ENCODE results near the gene FGF11.

FGF11 gene

DNA sequence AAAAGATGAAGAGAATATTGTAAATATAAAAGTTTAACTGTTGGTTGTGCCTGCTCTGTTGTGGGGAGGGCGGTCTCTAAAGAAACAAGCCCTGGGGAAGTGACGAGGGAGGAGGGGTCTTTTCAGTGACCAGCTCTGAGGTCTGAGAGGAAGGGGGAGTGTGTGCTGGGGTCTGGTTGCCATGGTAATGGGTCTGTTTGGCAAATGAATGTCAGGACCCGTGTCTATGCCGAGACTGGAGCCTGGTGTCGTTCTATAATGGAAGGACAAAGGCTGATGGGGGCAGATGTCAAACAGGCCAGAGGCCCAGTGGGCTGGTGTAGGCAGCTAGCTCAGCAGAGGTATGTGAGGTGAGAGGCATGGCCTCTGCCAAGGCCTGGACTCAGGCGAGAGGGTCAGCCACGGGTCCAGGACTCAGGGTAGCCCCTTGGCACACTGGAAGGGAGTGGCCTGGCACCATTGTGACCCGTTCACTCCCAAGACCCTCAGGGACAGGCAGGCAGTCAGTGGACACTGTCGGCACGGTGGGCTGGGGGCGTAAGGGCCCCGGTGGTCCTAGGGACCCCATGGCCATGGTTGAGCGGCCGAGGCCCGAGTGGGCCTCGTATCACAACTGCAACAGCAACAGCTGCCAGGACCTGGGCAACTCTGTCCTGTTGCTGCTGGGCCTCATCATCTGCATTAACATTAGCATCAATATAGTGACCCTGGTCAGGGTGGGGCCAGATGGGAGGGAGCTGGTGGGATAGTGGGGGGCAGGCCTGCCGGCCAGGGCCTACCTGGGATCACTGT lies 19.3 kb upstream of the FGF11 start, which contains the start of gene SPEM1:
Gene SPEM1 (plus strand): TSS at position 506 of the 792 bp plus-strand sequence. CDS start 61 bp downstream, at position 567.
- no peak within 1 kb of the TSS for H3K9ac ChIP-seq (ENCODE audit: low read length)
- no peaks in the 10 kb centered on the region for H4K20me1 ChIP-seq (ENCODE audit: low read depth, low read length)
- H3F3A ChIP-seq (ENCODE audit: insufficient read depth) = no peaks in the 10 kb centered on the region
- H3K27me3 ChIP-seq (ENCODE audit: low read length) = no peaks in the 10 kb centered on the region
- no peak within 1 kb of the TSS for H2AFZ ChIP-seq (ENCODE audit: low read depth, low read length, severe bottlenecking)
- no peaks in the 10 kb centered on the region for H3K79me2 ChIP-seq (ENCODE audit: insufficient read depth, low read length)
- no peak within 1 kb of the TSS for H3K27ac ChIP-seq (ENCODE audit: low read depth, low read length)
- no peak within 1 kb of the TSS for H3K4me2 ChIP-seq (ENCODE audit: low read depth, low read length, poor library complexity, severe bottlenecking)
- TF ChIP-seq CTCF (IDR thresholded peaks at IDR 0.05; ENCODE audit: insufficient read depth, low read length, poor library complexity, severe bottlenecking) = no peak
- TF ChIP-seq EZH2phosphoT487 (conservative IDR thresholded peaks at IDR 0.05; ENCODE audit: low read length) = no peak
- no peak within 1 kb of the TSS for H3K4me3 ChIP-seq (ENCODE audit: insufficient read depth, low read length, poor library complexity, severe bottlenecking)
- H3K9me2 ChIP-seq (replicated peaks; ENCODE audit: insufficient read depth, low read length) = no peaks in the 10 kb centered on the region
- H3K36me3 ChIP-seq (ENCODE audit: low read length) = no peaks in the 10 kb centered on the region
- H3K9me3 ChIP-seq (ENCODE audit: insufficient read depth, low read length) = no peaks in the 10 kb centered on the region

DNA sequence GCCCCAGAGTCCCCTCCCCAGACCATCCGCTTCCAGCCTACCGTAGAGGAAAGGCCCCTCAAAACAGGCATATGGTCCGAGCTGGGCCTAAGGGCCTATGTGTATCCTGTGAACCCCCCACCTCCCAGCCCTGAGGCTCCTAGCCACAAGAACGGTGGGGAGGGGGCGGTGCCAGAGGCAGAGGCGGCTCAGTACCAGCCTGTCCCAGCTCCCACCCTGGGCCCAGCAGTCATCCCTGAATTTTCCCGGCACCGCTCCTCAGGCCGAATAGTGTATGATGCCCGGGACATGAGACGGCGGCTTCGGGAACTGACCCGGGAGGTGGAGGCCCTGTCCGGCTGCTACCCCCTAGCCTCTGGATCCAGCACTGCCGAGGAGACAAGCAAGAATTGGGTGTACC lies 18.1 kb upstream of the FGF11 start:
- H3K27me3 ChIP-seq (ENCODE audit: low read length) = no peaks in the 10 kb centered on the region
- TF ChIP-seq EZH2phosphoT487 (conservative IDR thresholded peaks at IDR 0.05; ENCODE audit: low read length) (no peak), CTCF (IDR thresholded peaks at IDR 0.05; ENCODE audit: insufficient read depth, low read length, poor library complexity, severe bottlenecking) (no peak)
- H3K27ac ChIP-seq (ENCODE audit: low read depth, low read length) = no peak overlapping the region
- H4K20me1 ChIP-seq (ENCODE audit: low read depth, low read length) = no peaks in the 10 kb centered on the region
- no peaks in the 10 kb centered on the region for H3K9me3 ChIP-seq (ENCODE audit: insufficient read depth, low read length)
- no peaks in the 10 kb centered on the region for H3K9me2 ChIP-seq (replicated peaks; ENCODE audit: insufficient read depth, low read length)
- no peak overlapping the region for H3K4me2 ChIP-seq (ENCODE audit: low read depth, low read length, poor library complexity, severe bottlenecking)
- H3K4me3 ChIP-seq (ENCODE audit: insufficient read depth, low read length, poor library complexity, severe bottlenecking) = no peak overlapping the region
- H3K36me3 ChIP-seq (ENCODE audit: low read length) = no peaks in the 10 kb centered on the region
- H3K79me2 ChIP-seq (ENCODE audit: insufficient read depth, low read length) = no peaks in the 10 kb centered on the region
- no peak overlapping the region for H2AFZ ChIP-seq (ENCODE audit: low read depth, low read length, severe bottlenecking)
- no peak overlapping the region for H3K9ac ChIP-seq (ENCODE audit: low read length)
- H3F3A ChIP-seq (ENCODE audit: insufficient read depth) = no peaks in the 10 kb centered on the region

DNA sequence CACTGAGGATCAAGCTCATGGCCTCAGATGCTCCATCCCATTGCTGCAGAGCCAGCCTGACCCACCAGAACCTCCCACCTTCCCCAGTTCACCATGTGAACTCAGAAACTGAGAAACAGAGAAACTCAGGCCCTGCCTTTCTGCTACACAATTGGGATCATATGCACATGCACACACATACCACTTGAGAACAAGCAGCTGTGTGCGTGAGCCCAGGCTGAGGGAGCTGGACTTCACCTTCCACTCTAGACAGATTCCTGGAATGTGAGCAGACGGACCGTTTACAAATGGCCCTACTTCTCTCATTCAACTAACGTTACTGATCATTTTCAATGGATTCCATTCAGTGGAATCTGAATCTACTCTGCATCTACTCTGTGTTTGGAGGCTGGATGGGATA lies 15.6 kb upstream of the FGF11 start:
- Histone ChIP-seq H3K27me3 (ENCODE audit: low read length) (no peaks in the 10 kb centered on the region), H3K9me3 (ENCODE audit: insufficient read depth, low read length) (no peaks in the 10 kb centered on the region)

More for the DNA sequence above, 15.6 kb upstream of the FGF11 start:
- H3K36me3 ChIP-seq (ENCODE audit: low read length) = no peaks in the 10 kb centered on the region
- H3K4me3 ChIP-seq (ENCODE audit: insufficient read depth, low read length, poor library complexity, severe bottlenecking) = no peak overlapping the region
- H3K9ac ChIP-seq (ENCODE audit: low read length) = no peak overlapping the region
- H2AFZ ChIP-seq (ENCODE audit: low read depth, low read length, severe bottlenecking) = no peak overlapping the region
- H3K79me2 ChIP-seq (ENCODE audit: insufficient read depth, low read length) = no peaks in the 10 kb centered on the region
- H3K27ac ChIP-seq (ENCODE audit: low read depth, low read length) = no peak overlapping the region
- no peak overlapping the region for H3K4me2 ChIP-seq (ENCODE audit: low read depth, low read length, poor library complexity, severe bottlenecking)
- no peaks in the 10 kb centered on the region for H3K9me2 ChIP-seq (replicated peaks; ENCODE audit: insufficient read depth, low read length)
- no peaks in the 10 kb centered on the region for H4K20me1 ChIP-seq (ENCODE audit: low read depth, low read length)
- no peaks in the 10 kb centered on the region for H3F3A ChIP-seq (ENCODE audit: insufficient read depth)
- TF ChIP-seq CTCF (IDR thresholded peaks at IDR 0.05; ENCODE audit: insufficient read depth, low read length, poor library complexity, severe bottlenecking) = no peak
